ENCODE data around the gene GLG1.

DNA sequence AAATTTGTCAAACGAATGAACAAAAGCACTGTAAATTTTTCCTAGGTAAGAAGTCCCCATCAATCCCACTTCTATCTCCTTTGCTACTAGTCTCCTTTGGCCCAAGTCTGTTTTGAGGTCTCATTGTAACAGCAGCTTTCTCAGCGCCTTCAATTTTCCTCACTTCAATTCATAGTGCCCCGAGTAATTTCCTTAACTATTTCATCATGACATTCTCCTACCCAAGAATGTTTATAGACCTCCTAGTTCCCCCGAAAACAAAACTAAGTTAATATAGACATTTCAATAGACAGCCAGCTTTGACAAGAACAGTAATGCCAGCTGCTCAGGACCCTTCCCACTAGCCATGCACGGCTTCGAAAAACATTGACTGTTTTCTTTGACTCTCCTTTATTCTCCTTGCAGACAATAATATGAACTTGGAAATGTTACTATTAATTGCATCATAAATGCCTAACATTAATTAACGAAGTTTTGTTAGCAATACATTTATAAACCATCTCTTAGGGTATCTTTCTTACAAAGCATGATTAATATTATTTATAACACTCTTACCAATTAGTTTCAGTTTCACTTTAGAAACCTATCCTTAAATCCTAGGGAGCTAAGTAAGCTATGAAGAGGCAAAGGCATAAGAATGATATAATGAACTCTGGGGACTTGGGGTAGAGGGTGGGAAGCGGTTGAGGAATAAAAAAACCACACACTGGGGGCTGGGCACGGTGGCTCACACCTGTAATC lies 22.8 kb downstream of the GLG1 start:
- TF ChIP-seq, protein P1, sequence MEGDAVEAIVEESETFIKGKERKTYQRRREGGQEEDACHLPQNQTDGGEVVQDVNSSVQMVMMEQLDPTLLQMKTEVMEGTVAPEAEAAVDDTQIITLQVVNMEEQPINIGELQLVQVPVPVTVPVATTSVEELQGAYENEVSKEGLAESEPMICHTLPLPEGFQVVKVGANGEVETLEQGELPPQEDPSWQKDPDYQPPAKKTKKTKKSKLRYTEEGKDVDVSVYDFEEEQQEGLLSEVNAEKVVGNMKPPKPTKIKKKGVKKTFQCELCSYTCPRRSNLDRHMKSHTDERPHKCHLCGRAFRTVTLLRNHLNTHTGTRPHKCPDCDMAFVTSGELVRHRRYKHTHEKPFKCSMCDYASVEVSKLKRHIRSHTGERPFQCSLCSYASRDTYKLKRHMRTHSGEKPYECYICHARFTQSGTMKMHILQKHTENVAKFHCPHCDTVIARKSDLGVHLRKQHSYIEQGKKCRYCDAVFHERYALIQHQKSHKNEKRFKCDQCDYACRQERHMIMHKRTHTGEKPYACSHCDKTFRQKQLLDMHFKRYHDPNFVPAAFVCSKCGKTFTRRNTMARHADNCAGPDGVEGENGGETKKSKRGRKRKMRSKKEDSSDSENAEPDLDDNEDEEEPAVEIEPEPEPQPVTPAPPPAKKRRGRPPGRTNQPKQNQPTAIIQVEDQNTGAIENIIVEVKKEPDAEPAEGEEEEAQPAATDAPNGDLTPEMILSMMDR (IDR thresholded peaks at IDR 0.05), result no peak
- no peak for TF ChIP-seq POLR2AphosphoS5 (IDR thresholded peaks at IDR 0.05)

Data from breast epithelium (tissue), 3 donors.